Measurements from ENCODE around the gene LRP10.
"Not testable (repeated sequence)": the region's sequence is repeated elsewhere in the genome, so short reads cannot be mapped to it uniquely, and the experiment has no call there.

The LRP10 gene

GRCh38 chr14:22886500-22887259 is 15.1 kb downstream of the LRP10 start:
- peak; percentile 29 to 60 for DNase-seq (ENCODE audit: low read depth in 2 of 2, low spot score in 1 of 2)

GRCh38 chr14:22887260-22887989 is 15.9 kb downstream of the LRP10 start:
- DNase-seq (ENCODE audit: low read depth in 2 of 2, low spot score in 1 of 2) = no peak

- peak in 1 of 2 donors; percentile 39 for DNase-seq (ENCODE audit: low read depth in 2 of 2, low spot score in 1 of 2)
These were observed 16.4 kb downstream of the LRP10 start for GRCh38 chr14:22887990-22888378.

GRCh38 chr14:22888662-22889061 is 17.1 kb downstream of the LRP10 start:
- DNase-seq (ENCODE audit: low read depth in 2 of 2, low spot score in 1 of 2) = no peak

GRCh38 chr14:22890416-22890815 is 18.9 kb downstream of the LRP10 start:
- no peak for DNase-seq (ENCODE audit: low read depth in 2 of 2, low spot score in 1 of 2)

GRCh38 chr14:22892488-22892887 is 20.9 kb downstream of the LRP10 start:
- DNase-seq (ENCODE audit: low read depth in 2 of 2, low spot score in 1 of 2) = no peak

GRCh38 chr14:22893706-22894105 is 22.2 kb downstream of the LRP10 start:
- DNase-seq (ENCODE audit: low read depth in 2 of 2, low spot score in 1 of 2) = no peak

- DNase-seq (ENCODE audit: low read depth in 2 of 2, low spot score in 1 of 2) = no peak
These were observed 23.9 kb downstream of the LRP10 start for GRCh38 chr14:22895402-22895801.

GRCh38 chr14:22896356-22896755 is 24.8 kb downstream of the LRP10 start:
- no peak for DNase-seq (ENCODE audit: low read depth in 2 of 2, low spot score in 1 of 2)

GRCh38 chr14:22896760-22897159 is 25.2 kb downstream of the LRP10 start:
- no peak for DNase-seq (ENCODE audit: low read depth in 2 of 2, low spot score in 1 of 2)

GRCh38 chr14:22897357-22897756 is 25.8 kb downstream of the LRP10 start:
- no peak for DNase-seq (ENCODE audit: low read depth in 2 of 2, low spot score in 1 of 2)

GRCh38 chr14:22898302-22899090 is 27.0 kb downstream of the LRP10 start:
- no peak for DNase-seq (ENCODE audit: low read depth in 2 of 2, low spot score in 1 of 2)

GRCh38 chr14:22900081-22900799 is 28.7 kb downstream of the LRP10 start:
- DNase-seq (ENCODE audit: low read depth in 2 of 2, low spot score in 1 of 2) = no peak

- DNase-seq (ENCODE audit: low read depth in 2 of 2, low spot score in 1 of 2) = no peak
These were observed 30.3 kb downstream of the LRP10 start for GRCh38 chr14:22901799-22902198.

- DNase-seq (ENCODE audit: low read depth in 2 of 2, low spot score in 1 of 2) = no peak
These were observed 32.2 kb downstream of the LRP10 start for GRCh38 chr14:22903742-22904087.

GRCh38 chr14:22905627-22906026 is 34.1 kb downstream of the LRP10 start:
- no peak for DNase-seq (ENCODE audit: low read depth in 2 of 2, low spot score in 1 of 2)

- no peak for DNase-seq (ENCODE audit: low read depth in 2 of 2, low spot score in 1 of 2)
These were observed 34.5 kb downstream of the LRP10 start for GRCh38 chr14:22906073-22906472.

- no peak for DNase-seq (ENCODE audit: low read depth in 2 of 2, low spot score in 1 of 2)
These were observed 35.9 kb downstream of the LRP10 start for GRCh38 chr14:22907429-22907828.

GRCh38 chr14:22908601-22909000 is 37.1 kb downstream of the LRP10 start:
- no peak for DNase-seq (ENCODE audit: low read depth in 2 of 2, low spot score in 1 of 2)

- no peak for DNase-seq (ENCODE audit: low read depth in 2 of 2, low spot score in 1 of 2)
These were observed 39.4 kb downstream of the LRP10 start for GRCh38 chr14:22910916-22911315.

- not testable (repeated sequence) for DNase-seq (ENCODE audit: low read depth in 2 of 2, low spot score in 1 of 2)
These were observed 43.3 kb downstream of the LRP10 start for GRCh38 chr14:22914836-22915235.

Data from stimulated activated CD8-positive, alpha-beta memory T cell treated with anti-CD3 and anti-CD28 coated beads, Interleukin-4, amount 100 ng/mL, for 4 hours (primary cell).